CD4-positive, alpha-beta T cell treated with Interleukin-4 for 1 hour (primary cell): ENCODE results near the gene ACTN3.
A peak's percentile ranks its signal among the peaks of the same experiment; 100 is the strongest.

Experiments used
- DNase-seq, 2 donors: peaks; one replicate each; pipeline ENCODE4 v3.0.0-alpha.2; 2020 to 2022

ACTN3 gene

DNA sequence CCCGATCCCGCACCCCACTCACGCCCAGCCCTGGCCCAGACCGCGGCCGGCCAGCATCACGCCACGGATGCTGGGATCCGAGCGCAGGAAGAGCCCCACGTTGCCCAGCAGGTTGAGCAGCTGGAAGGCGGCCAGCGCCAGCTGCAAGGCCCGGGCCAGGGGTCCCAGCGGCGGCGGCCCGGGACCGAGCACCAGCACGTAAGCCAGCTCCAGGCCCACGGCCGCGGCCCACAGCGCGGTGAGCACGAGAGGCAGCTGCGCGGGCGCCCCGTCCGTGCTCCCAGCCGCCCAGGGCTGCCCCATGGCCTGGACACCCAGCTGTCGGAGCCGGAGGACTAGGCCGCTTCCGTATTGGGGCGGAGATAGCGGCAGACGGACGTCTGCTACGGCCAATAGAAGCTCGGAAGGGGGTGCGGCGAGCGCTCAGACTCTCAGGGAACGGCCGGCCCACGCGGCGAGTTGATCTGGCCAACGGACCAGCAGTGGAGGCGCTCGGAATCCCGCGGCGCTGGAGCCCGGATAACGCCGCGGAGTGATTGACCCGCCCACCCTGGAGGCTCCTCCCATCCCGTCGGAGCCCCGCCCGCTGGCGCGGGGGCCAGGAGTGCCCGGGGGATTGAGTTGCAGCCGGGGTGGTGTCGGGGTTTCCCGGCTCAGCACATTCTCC is 869 bp upstream of the ACTN3 start, which contains the start of gene ZDHHC24:
TSS of gene ZDHHC24 (minus strand) at position 348 of the 667 bp plus-strand sequence. CDS start at position 303, 45 bp downstream.
- DNase-seq = peak; percentile 91

DNA sequence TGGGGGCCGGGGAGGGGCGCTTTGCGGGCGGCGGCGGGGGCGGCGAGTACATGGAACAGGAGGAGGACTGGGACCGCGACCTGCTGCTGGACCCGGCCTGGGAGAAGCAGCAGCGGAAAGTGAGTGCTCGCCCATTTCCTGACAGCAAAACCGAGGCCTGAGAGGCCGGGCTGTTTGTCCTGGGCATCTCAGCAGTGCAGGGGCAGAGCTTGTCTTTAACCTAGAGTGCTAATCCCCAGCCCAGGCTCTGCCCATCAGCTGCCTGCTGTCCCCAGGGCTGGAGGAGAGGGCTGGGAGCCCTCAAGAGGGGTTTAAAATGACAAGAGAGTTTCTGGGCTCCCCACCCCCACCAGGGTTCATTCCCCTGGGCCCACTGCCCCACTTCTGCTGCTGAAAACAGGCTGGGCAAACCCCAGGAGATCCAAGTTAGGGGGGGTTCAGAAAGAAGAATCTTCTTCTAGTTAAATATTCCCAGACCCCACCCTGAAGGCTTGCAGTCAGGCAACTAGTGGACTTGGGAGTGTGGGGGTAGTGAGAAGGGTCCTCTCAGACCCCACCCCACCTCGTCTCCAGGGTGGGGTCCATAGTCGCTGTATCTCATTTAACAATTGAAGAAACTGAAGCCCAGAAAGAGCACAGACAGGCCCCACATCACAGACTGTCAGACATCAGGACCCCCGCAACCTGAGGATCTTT is 411 bp downstream of the ACTN3 start:
- DNase-seq = no peak

DNA sequence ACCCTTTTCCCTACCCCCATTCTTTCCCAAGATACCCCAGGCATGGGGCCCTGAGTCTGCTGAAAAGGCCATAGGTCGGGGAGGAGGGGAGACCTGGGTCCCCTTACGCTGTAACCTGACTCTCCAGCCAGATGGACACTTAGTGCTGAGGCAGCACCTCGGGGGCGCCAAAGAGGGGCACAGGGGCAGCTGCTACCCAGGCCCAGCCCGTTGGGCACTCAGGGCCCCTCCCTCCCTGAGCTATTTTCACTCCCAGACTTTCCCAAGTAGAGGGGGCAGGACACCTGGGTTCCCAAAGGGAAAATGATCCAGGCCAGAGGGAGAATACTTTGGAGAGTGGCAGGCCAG is 933 bp downstream of the ACTN3 start:
- no peak for DNase-seq

DNA sequence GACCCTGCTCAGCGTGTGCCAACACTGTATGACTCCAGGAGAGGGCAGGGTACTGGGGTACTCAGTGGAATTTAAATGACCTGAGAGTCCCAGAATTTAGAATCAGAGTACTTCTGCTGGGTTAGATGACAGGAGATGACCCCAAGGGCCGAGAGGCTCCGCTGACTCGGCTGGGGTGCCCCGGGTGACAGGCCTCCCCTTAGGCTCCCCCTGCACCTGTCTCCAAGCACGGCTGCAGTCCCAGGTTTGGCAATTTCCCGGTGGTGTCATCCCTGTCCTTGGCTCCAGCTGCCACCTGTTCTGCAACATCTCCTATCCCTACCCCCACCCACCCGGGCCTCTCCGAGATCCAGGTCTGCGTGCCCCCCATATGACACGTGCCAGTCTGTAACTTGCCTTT is 1.3 kb downstream of the ACTN3 start:
- no peak for DNase-seq

DNA sequence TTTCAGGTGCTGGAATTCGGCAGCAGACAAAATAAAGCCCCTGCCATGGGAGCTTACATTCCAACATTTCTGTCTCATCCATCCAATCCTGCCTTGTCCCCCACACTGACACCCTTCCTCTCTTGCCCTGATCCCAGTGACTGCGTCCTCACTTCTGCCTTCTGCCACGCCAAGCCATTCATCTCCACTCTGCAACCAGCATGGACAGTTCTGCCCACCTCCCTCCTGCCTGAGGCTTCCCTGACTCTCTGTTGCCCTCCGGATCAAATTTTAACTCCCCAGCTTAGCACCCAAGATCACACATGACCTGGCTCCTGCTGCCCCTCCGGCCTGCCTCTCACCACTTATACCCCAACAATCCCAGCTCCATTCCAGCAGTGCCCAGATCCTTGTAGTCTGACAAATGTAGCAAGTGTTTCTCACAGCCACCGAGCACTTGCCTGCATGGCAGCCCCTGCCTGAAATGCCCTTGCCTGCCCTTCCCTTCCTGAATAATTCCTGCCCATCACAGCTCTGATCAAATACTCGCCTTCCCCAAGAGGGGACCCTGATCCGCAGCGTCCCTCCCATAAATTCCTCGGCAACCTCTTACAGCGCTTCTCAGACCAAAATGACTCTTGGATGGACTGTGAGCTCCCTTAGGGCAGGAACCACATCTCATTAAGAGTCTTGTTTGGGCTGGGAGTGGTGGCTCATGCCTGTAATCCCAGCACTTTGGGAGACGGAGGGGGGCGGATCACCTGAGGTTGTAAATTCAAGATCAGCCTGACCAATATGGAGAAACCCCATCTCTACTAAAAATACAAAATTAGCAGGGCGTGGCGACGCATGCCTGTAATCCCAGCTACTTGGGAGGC is 2.3 kb downstream of the ACTN3 start:
- no peak for DNase-seq

DNA sequence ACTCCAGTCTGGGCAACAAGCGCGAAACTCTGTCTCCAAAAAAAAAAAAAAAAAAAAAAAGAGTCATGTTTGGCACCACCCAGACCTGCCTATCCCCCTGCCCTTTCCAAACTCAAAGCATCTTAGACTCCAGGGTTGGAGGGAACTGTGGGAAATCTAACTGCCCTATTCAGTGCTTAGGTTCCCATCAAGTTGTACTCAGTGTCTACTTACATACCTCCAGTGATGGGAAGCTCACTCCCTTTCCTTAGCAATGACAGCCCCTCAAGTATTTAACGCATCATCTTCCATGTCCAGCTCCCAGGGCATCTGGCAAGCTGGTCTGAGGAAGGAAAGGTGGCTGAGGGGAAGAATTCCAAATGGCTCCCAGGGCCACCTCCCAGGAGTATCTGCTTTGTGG is 3.0 kb downstream of the ACTN3 start:
- no peak for DNase-seq

DNA sequence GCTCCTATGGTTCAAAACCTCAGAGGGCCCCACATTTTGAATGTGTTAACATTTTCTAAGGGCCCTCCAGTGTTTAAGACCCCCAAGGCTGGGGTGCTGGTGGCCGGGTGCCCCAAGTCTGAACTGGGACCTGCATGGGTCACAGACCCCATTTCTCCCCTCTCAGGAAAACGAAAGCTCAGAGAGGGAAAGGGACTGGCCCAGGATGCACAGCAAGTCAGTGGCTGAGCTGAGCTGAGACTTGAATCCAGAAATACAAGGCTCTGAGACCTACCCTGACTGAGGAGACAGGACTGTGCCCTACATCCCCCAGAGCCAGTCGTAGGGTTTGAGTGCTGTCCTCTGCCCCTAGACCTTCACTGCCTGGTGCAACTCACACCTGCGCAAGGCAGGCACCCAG is 4.2 kb downstream of the ACTN3 start:
- no peak for DNase-seq

DNA sequence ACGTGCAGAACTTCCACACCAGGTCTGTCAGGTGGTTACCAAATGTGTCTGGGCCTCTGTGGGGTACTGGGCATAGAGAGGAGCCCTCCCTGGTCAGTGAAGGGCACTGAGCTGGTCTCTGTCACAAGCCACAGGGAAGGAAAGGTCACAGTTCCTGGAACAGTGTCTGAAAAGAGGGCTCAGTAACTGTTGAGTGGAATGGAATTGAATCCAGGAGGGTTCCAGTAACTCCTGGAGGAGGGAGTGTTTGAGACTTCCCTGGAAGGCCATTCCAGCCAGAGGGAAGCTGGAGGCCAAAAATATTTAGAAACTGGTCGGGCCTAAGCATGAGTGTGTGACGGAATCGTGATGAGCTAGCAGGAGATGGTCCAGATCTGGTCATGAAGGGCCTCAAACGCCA is 7.9 kb downstream of the ACTN3 start:
- DNase-seq = no peak

DNA sequence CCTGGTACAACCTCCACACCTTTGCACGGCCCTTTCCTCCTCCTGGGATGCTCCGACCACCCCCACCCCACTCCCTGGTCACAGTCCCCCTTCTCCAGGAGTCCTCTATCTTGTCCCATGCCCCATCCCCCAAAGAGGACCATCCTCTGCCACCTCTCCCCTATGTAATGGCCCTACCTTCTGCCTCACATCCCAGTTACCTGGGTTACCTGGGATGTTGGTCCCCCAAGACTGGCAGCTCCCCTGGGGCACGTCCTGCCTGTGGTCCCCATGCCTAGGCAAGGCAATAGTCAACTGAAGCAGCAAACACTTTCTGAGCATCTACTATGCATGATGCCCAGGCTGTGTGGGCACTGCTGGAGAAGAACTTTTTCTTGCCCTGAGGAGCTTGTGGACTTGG is 8.7 kb downstream of the ACTN3 start:
- no peak for DNase-seq

DNA sequence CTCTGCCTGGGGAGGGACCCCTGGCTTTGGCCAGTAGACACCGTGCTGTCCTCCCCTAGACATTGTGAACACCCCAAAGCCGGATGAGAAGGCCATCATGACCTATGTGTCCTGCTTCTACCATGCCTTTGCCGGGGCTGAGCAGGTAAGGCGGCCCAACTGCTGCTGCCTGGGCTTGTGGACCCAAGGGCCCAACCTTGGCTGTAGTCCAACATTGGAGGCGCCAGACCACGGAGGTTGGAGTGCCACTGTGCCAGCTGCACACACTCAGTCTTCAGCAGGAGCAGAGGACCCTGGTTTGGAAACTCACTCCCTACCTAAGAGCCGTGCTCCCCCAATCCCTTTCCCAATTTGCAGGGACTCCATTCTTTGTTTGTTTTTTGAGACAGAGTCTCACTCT is 9.4 kb downstream of the ACTN3 start:
- DNase-seq = no peak

DNA sequence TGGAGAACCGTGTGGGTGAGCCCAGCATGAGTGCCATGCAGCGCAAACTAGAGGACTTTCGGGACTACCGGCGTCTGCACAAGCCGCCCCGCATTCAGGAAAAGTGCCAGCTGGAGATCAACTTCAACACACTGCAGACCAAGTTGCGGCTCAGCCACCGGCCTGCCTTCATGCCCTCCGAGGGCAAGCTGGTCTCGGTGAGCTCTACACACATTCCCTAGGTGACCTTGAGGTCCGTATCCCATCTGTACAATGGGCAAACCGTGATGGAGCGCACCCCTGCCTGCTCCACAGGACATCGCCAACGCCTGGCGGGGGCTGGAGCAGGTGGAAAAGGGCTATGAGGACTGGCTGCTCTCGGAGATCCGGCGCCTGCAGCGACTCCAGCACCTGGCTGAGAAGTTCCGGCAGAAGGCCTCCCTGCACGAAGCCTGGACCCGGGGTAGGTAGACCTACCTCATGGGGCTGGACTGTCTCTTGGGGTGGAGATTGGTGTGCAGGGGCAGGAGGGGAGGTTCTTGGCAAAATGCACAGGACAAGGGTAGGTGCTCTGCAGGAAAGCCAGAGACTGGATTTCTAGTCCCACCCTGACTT is 11.1 kb downstream of the ACTN3 start:
- DNase-seq = no peak

DNA sequence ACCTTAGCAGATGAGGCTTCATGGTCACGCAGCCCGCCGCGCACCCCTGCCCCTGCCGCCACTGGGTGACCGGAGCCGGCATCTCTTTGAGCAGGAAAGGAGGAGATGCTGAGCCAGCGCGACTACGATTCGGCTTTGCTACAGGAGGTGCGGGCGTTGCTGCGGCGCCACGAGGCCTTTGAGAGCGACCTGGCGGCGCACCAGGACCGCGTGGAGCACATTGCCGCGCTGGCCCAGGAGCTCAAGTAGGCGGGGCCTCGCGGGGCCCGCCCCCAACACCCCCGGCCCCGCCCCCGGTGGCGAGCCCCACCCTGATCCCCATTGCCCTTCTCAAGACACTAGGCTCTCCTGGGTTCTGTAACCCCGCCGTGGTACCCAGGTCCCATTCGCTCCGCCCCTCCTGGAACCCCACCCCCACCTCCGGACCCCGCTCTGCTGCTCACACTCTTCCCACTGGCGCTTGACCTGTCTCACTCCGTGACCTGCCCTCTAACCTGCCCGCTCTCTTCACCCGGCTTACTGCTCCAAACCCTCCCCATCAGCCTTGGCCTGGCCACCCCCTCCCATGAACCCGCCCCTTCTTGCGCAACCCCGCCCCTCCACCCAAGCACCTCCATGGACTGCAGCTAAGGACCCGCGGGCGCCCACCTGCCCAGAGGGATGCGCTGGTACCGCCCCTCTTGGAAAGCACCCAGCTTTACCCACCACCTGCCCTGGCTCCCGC is 12.6 kb downstream of the ACTN3 start:
- peak; percentile 47 to 50 for DNase-seq

DNA sequence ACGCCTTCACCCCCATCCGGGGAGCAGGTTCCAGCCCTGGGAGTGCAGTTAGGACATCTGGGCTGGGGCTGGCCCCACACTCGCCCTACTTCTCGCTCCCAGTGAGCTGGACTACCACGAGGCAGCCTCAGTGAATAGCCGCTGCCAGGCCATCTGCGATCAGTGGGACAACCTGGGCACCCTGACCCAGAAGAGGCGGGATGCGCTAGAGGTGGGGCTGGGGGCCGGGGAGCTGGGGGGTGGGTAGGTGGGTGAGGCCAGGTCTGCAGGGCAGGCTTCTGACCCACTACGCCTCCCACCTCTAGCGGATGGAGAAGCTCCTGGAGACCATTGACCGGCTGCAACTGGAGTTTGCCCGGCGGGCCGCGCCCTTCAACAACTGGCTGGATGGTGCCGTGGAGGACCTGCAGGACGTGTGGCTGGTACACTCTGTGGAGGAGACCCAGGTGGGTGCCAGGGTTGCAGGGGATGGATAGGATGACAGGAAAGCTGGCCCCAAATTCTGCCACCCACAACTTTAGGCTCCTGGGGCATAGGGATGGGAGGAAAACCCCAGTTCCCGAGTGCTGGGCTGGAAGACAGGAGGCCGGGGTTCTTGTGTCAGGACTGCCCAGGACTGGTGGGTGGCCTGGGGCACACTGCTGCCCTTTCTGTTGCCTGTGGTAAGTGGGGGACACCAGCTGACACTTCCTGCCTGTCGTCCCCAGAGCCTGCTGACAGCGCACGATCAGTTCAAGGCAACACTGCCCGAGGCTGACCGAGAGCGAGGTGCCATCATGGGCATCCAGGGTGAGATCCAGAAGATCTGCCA is 13.4 kb downstream of the ACTN3 start:
- no peak for DNase-seq

DNA sequence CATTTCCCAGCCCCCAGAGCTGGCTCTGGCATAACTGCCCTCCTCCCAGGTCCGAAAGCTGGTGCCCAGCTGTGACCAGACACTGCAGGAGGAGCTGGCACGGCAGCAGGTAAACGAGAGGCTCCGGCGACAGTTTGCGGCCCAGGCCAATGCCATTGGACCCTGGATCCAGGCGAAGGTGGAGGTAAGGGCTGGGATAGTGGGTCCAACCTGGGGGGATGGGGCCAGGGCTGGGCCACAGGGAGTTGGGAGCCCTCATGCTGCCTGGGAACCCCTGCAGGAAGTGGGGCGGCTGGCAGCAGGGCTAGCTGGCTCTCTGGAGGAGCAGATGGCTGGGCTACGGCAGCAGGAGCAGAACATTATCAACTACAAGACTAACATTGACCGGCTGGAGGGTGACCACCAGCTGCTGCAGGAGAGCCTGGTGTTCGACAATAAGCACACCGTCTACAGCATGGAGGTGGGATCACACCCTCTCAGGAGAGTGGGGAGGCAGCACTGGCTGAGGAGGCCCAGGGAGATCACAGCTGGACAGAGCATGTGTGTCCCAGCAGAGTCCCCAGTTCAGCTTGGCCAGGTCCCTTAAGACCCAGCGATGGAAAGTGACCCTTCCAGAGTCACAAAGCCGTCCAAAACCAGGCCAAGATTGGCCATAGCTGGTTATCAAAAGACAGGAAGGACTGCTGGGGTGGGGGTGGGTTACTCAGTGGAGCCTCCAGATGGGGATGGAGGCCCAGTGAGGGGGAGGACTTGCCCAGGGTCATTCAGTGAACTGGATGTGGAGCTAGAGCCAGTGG is 14.7 kb downstream of the ACTN3 start:
- DNase-seq = no peak

DNA sequence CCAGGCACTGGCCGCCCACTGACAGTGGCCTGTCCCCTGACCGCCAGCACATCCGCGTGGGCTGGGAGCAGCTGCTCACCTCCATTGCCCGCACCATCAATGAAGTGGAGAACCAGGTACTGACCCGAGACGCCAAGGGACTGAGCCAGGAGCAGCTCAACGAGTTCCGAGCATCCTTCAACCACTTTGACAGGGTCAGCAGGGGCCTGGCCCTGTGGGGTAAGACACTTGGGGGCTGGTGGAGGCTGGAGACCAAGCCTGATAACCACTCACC is 15.2 kb downstream of the ACTN3 start:
- no peak for DNase-seq

DNA sequence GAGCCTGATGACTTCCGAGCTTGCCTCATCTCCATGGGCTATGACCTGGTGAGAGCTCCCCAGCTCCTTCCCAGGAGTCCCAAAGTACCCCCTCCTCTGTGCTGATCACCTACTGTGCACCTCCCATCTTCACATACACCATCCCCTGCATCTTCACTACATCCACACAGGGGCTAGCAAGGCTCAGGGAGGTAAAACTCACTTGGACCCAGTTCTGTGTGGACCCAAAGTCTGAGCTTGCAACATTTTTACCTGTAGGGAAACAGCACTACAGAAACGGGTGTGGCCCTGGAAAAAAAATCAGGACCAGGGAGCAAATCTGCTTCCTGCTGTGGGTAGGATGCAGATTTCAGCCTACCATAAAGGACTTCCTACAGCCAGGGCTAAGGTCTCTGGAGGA is 15.6 kb downstream of the ACTN3 start:
- no peak for DNase-seq

DNA sequence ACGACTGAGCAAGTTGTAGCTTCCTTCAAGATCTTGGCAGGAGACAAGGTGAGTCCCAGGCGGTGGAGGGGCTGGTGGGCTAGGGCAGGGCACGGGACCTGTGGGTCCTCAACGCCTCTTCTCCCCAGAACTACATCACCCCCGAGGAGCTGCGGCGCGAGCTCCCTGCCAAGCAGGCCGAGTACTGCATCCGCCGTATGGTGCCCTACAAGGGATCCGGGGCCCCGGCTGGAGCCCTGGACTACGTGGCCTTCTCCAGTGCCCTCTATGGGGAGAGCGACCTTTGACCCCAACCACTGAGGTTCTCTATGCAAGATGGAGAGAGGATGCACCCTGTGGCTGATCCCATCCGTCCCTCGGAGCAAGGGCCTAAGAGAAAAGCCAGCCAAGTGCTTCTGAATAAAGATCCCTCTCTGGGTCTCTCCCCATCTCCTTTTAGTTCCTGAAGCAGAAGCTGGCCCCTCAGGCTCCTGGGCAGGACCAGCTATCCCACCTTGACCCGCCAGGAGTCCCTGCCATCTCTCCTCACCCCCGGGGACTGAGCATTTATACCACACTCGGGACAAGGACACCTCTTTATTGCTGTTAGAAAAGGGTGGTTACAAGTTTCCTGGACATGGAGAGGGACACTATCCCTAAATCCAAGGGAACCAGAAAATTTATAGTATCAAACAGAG is 16.3 kb downstream of the ACTN3 start:
- no peak for DNase-seq

DNA sequence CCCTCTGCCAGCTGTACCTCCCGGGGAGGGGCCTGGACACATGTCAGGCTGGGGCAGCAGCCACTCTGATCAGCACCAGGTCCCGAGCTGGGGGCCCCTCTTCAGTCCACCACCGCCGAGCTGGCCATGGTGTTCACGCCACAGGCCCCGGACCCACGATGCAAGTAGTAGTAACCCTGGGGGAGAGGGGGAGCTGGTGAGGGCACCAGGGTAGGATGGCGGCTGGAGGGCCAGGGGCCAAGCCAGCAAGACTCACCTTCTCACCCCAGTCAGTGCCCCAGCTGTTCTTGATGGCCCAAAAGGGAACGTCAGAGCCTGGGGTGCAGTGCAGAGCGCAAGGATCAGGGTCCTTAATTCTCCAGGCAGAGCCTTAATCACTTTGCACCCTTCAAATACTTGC is 17.1 kb downstream of the ACTN3 start:
- no peak for DNase-seq

DNA sequence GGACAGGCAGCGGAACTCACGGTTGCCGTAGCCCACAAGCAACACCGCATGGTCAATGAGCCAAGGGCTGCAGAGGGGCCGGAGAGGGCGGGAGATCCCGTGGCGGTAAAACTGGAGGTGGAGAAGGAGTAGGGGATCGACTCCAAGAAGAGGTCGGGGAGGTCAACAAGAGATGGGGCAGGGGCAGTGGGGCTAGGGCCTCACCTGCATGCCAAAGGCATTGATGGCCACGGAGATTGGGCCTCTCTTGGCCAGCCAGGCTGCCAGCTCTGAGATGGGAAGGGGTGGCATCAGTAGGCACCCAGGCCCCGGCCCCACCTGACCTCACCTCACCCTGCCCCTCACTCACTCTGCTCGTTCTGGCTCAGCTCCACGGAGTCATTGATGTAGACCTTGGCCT is 17.8 kb downstream of the ACTN3 start:
- DNase-seq = no peak

DNA sequence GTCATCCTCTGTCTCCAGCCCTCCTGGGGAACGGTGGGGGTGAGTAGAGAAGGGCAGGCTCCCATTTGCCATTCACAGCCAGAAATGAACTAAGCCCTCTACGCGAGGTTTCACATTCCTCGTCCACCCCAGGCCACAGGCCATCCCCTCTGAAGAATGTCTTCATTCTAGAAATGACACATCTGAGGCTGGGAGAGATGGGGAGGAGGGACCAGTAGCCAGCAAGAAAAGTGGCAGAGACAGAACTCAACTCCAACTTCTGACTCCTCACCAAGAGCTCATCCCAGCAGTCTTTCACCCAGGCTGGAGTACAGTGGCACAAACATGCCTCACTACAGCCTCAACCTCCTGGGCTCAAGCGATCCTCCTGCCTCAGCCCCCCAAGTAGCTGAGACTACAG is 18.3 kb downstream of the ACTN3 start:
- DNase-seq = no peak

DNA sequence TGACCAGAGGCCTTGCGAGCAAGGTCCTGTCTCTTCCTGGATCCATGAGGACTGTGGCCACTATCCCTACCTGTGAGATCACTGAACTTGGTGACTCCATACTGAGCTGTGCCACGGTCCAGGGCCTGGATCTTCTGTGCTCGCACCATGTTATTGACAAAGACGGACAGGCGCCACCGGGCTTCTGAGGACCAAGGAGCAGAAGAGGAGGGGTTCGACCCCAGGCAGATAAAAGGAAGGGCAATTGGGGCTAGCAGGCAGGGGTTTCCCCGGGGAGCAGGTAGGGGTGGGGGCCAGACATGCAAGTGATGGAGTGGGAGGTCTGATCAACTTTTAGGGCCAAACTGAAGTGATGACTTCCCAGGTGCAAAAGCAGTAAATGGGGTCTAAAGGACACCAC is 19.5 kb downstream of the ACTN3 start:
- no peak for DNase-seq
